Measurements from ENCODE around the gene ZFPL1. TPM values are rescaled to one million over a fixed set of nuclear protein-coding genes. Genes with fewer than 3 reads are reported as not detected.

ZFPL1 gene
- total RNA-seq, 4 donors from 2014 or later: 24.1 to 50.7 (median 43.7) TPM

DNA sequence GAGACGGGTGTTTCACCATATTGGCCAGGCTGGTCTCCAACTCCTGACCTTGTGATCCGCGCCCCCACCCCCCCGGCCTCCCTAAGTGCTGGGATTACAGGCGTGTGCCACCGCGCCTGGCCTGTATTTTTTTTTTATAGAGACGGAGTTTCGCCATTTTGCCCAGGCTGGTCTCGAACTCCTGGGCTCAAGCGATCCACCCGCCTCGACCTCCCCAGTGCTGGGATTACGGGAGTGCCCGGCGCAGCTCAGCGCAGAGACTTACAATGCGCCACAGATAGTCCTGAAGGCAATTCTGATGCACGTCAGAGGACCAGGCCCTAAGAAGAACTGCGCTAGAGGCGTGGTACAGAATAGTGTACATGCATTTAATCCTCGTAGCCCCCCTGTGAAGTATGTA, 11.4 kb downstream of the ZFPL1 start:
- peak overlapping the region; percentile 75 to 93 (median 88) for H3K4me3 ChIP-seq
- no peaks in the 10 kb centered on the region for H3K9me3 ChIP-seq
- no peaks in the 10 kb centered on the region for H3K27me3 ChIP-seq
- H3K4me1 ChIP-seq: peaks cover 20 to 25% (median 23%) of the 10 kb centered on the region in 4 donors
- intact Hi-C loops (cut with DNase I): no loop called here
- H3K36me3 ChIP-seq: peaks cover 0 to 27% (median 12%) of the 10 kb centered on the region in 4 donors
- peak overlapping the region; percentile 85 to 96 (median 90) for H3K27ac ChIP-seq (replicated peaks in 1 of 4)
- 74% methylated on average over 22 of the region's 22 CpGs for WGBS
- TF ChIP-seq EP300 (IDR thresholded peaks at IDR 0.05) (no peak), POLR2A (IDR thresholded peaks at IDR 0.05; ENCODE audit: low read depth) (no peak), POLR2AphosphoS5 (IDR thresholded peaks at IDR 0.05) (no peak)
- TF ChIP-seq, protein P1, sequence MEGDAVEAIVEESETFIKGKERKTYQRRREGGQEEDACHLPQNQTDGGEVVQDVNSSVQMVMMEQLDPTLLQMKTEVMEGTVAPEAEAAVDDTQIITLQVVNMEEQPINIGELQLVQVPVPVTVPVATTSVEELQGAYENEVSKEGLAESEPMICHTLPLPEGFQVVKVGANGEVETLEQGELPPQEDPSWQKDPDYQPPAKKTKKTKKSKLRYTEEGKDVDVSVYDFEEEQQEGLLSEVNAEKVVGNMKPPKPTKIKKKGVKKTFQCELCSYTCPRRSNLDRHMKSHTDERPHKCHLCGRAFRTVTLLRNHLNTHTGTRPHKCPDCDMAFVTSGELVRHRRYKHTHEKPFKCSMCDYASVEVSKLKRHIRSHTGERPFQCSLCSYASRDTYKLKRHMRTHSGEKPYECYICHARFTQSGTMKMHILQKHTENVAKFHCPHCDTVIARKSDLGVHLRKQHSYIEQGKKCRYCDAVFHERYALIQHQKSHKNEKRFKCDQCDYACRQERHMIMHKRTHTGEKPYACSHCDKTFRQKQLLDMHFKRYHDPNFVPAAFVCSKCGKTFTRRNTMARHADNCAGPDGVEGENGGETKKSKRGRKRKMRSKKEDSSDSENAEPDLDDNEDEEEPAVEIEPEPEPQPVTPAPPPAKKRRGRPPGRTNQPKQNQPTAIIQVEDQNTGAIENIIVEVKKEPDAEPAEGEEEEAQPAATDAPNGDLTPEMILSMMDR (IDR thresholded peaks at IDR 0.05): no peak
- no peak for DNase-seq (ENCODE audit: extremely low spot score)

DNA sequence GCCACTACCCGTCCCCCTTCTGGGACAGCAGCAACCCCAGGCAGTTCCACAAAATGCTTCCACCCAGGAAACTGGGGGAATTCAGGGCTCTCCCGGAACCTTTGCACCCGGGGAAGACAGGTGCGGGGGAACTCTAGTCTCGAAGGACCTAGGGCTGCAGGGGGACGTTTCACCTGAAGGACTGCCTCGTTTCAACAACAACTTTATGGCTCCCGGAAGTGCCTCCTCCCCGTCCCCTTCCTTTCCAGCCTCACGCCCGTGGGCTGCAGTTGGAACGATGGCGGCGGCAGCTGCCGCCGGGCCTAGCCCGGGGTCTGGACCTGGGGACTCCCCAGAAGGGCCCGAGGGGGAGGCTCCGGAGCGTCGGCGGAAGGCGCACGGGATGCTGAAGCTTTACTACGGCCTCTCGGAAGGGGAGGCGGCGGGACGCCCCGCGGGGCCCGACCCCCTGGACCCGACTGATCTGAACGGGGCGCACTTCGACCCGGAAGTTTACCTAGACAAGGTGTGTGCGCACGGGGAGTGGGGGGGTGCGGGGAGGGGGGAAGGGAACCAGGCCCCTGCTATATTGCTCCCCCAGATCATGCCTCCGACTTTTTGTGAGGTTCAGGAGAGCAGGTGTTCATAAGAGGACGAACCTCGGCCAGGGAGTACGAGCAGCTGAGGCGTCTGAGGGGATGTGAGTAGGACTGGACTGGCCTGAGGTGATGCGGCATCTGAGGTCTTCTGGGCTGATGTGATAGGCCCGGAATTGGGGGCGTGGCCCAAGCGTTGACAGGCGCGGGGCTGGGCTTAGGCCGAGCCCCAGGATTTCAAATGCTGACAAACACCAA, 12.2 kb downstream of the ZFPL1 start, which contains the start of gene VPS51:
Gene VPS51 (plus strand): TSS at position 241 of the 833 bp plus-strand sequence. CDS start 37 bp downstream, at position 278.
- 0% methylated on average over 15 of the region's 52 CpGs for WGBS
- DNase-seq (ENCODE audit: extremely low spot score): peak; percentile 97
- Histone ChIP-seq H3K36me3 (peaks cover 0 to 27% (median 12%) of the 10 kb centered on the region in 4 donors), H3K4me1 (peaks cover 20 to 31% (median 25%) of the 10 kb centered on the region in 4 donors), H3K27ac (replicated peaks in 1 of 4) (peak within 1 kb of the TSS; percentile 85 to 96 (median 90)), H3K4me3 (peak within 1 kb of the TSS; percentile 75 to 93 (median 88)), H3K9me3 (no peaks in the 10 kb centered on the region), H3K27me3 (no peaks in the 10 kb centered on the region)
- TF ChIP-seq EP300 (IDR thresholded peaks at IDR 0.05) (no peak), POLR2AphosphoS5 (IDR thresholded peaks at IDR 0.05) (peak; percentile 86 to 95), POLR2A (IDR thresholded peaks at IDR 0.05; ENCODE audit: low read depth) (peak; percentile 52)
- TF ChIP-seq, protein P1 (IDR thresholded peaks at IDR 0.05): peak in 1 of 3 experiments; percentile 45
- intact Hi-C loops (cut with DNase I): loop anchor here (1.0 kb wide), 1 partner anchor 12 kb away; the partner anchor contains the start of genes CDCA5 and ZFPL1

DNA sequence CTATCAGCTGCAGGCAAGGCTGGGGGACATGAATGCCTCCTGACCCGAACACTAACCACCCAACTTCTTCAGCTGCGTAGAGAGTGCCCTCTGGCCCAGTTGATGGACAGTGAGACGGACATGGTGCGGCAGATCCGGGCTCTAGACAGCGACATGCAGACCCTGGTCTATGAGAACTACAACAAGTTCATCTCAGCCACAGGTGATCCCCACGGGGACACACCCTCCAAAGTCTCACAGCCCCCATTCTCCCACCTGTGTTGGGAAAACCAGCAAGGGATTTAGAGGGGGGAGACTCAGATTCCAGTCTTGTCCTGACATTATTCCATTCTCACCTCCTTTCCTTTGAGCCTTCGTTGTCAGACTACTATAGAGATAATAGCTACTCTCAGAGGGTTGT, 12.9 kb downstream of the ZFPL1 start:
- 89% methylated on average over 2 of the region's 8 CpGs for WGBS
- intact Hi-C loops (cut with DNase I): loop anchor here (1.0 kb wide), 1 partner anchor 13 kb away; the partner anchor contains the start of genes CDCA5 and ZFPL1

DNA sequence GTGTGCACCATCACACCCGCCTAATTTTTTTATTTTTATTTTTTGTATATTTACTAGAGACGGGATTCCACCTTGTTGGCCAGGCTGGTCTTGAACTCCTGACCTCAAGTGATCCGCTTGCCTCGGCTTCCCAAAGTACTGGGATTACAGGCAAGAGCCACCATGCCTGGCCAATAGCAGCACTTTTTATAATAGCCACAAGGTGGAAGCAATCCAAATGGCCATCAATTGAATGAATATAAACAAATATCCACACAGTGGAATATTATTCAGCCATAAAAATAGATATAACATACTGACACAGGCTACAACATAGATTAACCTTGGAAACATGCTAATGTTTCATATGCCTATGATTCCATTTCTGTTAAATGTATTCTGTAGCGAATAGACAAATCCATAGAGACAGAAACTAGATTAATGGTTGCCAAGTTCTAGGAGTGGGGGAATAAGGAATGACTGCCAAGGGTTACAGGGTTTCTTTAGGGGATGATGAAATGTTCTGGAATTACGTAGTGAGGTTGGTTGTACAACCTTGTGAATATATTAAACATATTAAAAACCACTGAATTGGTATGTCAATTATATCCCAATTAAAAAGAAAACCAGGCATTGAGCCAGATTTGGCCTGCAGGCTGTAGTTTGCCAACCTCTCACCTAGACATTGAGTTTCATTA, 16.8 kb downstream of the ZFPL1 start:
- no peak for DNase-seq (ENCODE audit: extremely low spot score)
- H3K27ac ChIP-seq (replicated peaks in 1 of 4): no peak overlapping the region
- 85% methylated on average over 6 of the region's 6 CpGs for WGBS

More for the DNA sequence above, 12.9 kb downstream of the ZFPL1 start:
- TF ChIP-seq POLR2AphosphoS5 (IDR thresholded peaks at IDR 0.05): no peak
- TF ChIP-seq, protein P1 (IDR thresholded peaks at IDR 0.05): no peak
- no peak for TF ChIP-seq EP300 (IDR thresholded peaks at IDR 0.05)
- TF ChIP-seq POLR2A (IDR thresholded peaks at IDR 0.05; ENCODE audit: low read depth): no peak
- peaks cover 22 to 36% (median 28%) of the 10 kb centered on the region in 4 donors for H3K4me1 ChIP-seq
- peak overlapping the region; percentile 85 to 96 (median 90) for H3K27ac ChIP-seq (replicated peaks in 1 of 4)
- peaks cover 0 to 27% (median 12%) of the 10 kb centered on the region in 4 donors for H3K36me3 ChIP-seq
- no peak for DNase-seq (ENCODE audit: extremely low spot score)
- no peaks in the 10 kb centered on the region for H3K27me3 ChIP-seq
- H3K9me3 ChIP-seq: no peaks in the 10 kb centered on the region
- peak overlapping the region; percentile 75 to 93 (median 88) for H3K4me3 ChIP-seq

More for the DNA sequence above, 16.8 kb downstream of the ZFPL1 start:
- Histone ChIP-seq H3K4me1 (peaks cover 26 to 52% (median 43%) of the 10 kb centered on the region in 4 donors), H3K27me3 (no peaks in the 10 kb centered on the region), H3K9me3 (no peaks in the 10 kb centered on the region), H3K4me3 (no peak overlapping the region), H3K36me3 (peaks cover 5 to 47% (median 21%) of the 10 kb centered on the region in 4 donors)
- intact Hi-C loops (cut with DNase I): no loop called here
- TF ChIP-seq EP300 (IDR thresholded peaks at IDR 0.05): no peak
- TF ChIP-seq, protein P1 (IDR thresholded peaks at IDR 0.05): no peak
- TF ChIP-seq POLR2AphosphoS5 (IDR thresholded peaks at IDR 0.05): no peak
- TF ChIP-seq POLR2A (IDR thresholded peaks at IDR 0.05; ENCODE audit: low read depth): no peak

All from esophagus muscularis mucosa (tissue), 4 donors.